Spleen (tissue), 7 donors: ENCODE data around the gene PLCH1.

Source experiments
- CTCF ChIP-seq, 11 experiments: fragments of 200-600 bp in 7 of 11; fragments of 450-650 bp in 4 of 11; sonication (generic) in 4 of 11; IDR thresholded peaks in 8 of 11; conservative IDR thresholded peaks in 3 of 11; 1 replicate in 7 of 11; 2 replicates in 4 of 11; pipeline versions ENCODE4 v1.4.0 to v1.8.0; 2016 to 2021; ENCODE audit warnings: antibody characterized with exemption in 11 of 11, inconsistent platforms in 4 of 11, mild to moderate bottlenecking in 1 of 11
- POLR2A ChIP-seq, 3 donors: fragments of 450-650 bp; IDR thresholded peaks; one replicate each; pipeline ENCODE4 v1.5.1; 2017; ENCODE audit warnings: antibody characterized with exemption in 3 of 3, mild to moderate bottlenecking in 1 of 3
- POLR2AphosphoS5 ChIP-seq, 3 donors: sonication (generic); formaldehyde crosslinking; IDR thresholded peaks; one replicate each; pipeline ENCODE4 v1.5.1; 2017; ENCODE audit warnings: antibody characterized with exemption in 3 of 3
- donor health status: DM: no; HTN: no; CAD: no; lungs with moderate emphysema.
- donor health status: DM: no; HTN: no; CAD: no.
- donor health status: DM: no; HTN: no; CAD: no.

GRCh38 chr3:155423526-155424322 lies 321.1 kb downstream of the PLCH1 start:
- TF ChIP-seq CTCF (IDR thresholded peaks at IDR 0.05 in 8 of 11, conservative IDR thresholded peaks at IDR 0.05 in 3 of 11) (no peak), POLR2A (IDR thresholded peaks at IDR 0.05) (no peak), POLR2AphosphoS5 (IDR thresholded peaks at IDR 0.05) (no peak)
